HUES6 (cell line): Measurements from ENCODE around the gene PEAK1.

ENCODE experiments used
- H3K27ac ChIP-seq: 2 replicates; pipeline ENCODE4 v1.7.0; 2013; ENCODE audit warnings: low read depth, mild to moderate bottlenecking, low read length, inconsistent platforms
- H3K27me3 ChIP-seq: 2 replicates; pipeline ENCODE4 v1.6.1; 2013; ENCODE audit warnings: low read length; ENCODE audit not compliant: control insufficient read depth, insufficient read depth
- H3K36me3 ChIP-seq: 2 replicates; pipeline ENCODE4 v1.6.1; 2013; ENCODE audit warnings: low read length; ENCODE audit not compliant: control insufficient read depth, insufficient read depth
- H3K4me1 ChIP-seq: 2 replicates; pipeline ENCODE4 v1.6.1; 2013; ENCODE audit warnings: low read length; ENCODE audit not compliant: control insufficient read depth, insufficient read depth
- H3K4me3 ChIP-seq: 2 replicates; pipeline ENCODE4 v1.5.1; 2013; ENCODE audit warnings: low read depth, low read length
- H3K9ac ChIP-seq: one replicate; pipeline ENCODE4 v1.6.1; 2013; ENCODE audit warnings: mild to moderate bottlenecking, low read length
- H3K9me3 ChIP-seq: 2 replicates; pipeline ENCODE4 v1.6.1; 2013; ENCODE audit warnings: low read depth, low read length; ENCODE audit not compliant: control insufficient read depth, insufficient read depth

Gene PEAK1

GRCh38 chr15:77354063-77354462 is 65.8 kb downstream of the PEAK1 start:
- no peak overlapping the region for H3K27ac ChIP-seq
- H3K9me3 ChIP-seq = no peaks in the 10 kb centered on the region
- peaks cover 13% of the 10 kb centered on the region; the same call in 1 of the 2 replicates for H3K4me1 ChIP-seq
- H3K9ac ChIP-seq = no peak overlapping the region
- no peak overlapping the region for H3K4me3 ChIP-seq
- no peaks in the 10 kb centered on the region for H3K36me3 ChIP-seq
- H3K27me3 ChIP-seq = no peaks in the 10 kb centered on the region

GRCh38 chr15:77352887-77353286 is 67.0 kb downstream of the PEAK1 start:
- H3K4me1 ChIP-seq = peaks cover 13% of the 10 kb centered on the region; the same call in 1 of the 2 replicates
- H3K36me3 ChIP-seq = no peaks in the 10 kb centered on the region
- no peak overlapping the region for H3K4me3 ChIP-seq
- H3K9me3 ChIP-seq = no peaks in the 10 kb centered on the region
- H3K27ac ChIP-seq = no peak overlapping the region
- no peaks in the 10 kb centered on the region for H3K27me3 ChIP-seq
- H3K9ac ChIP-seq = no peak overlapping the region

- H3K9me3 ChIP-seq = no peaks in the 10 kb centered on the region
- no peaks in the 10 kb centered on the region for H3K36me3 ChIP-seq
Observed at GRCh38 chr15:77350792-77351191, 69.1 kb downstream of the PEAK1 start.

GRCh38 chr15:77349666-77350065 is 70.2 kb downstream of the PEAK1 start:
- Histone ChIP-seq H3K9ac (no peak overlapping the region), H3K36me3 (no peaks in the 10 kb centered on the region), H3K9me3 (no peaks in the 10 kb centered on the region), H3K27me3 (no peaks in the 10 kb centered on the region), H3K4me1 (peaks cover 13% of the 10 kb centered on the region; the same call in 1 of the 2 replicates), H3K4me3 (no peak overlapping the region), H3K27ac (no peak overlapping the region)

More at GRCh38 chr15:77350792-77351191, 69.1 kb downstream of the PEAK1 start:
- H3K4me3 ChIP-seq = no peak overlapping the region
- no peak overlapping the region for H3K9ac ChIP-seq
- no peaks in the 10 kb centered on the region for H3K27me3 ChIP-seq
- H3K27ac ChIP-seq = no peak overlapping the region
- peaks cover 13% of the 10 kb centered on the region; the same call in 1 of the 2 replicates for H3K4me1 ChIP-seq

- Histone ChIP-seq H3K9ac (no peak overlapping the region), H3K4me1 (peaks cover 13% of the 10 kb centered on the region; the same call in 1 of the 2 replicates), H3K9me3 (no peaks in the 10 kb centered on the region), H3K4me3 (no peak overlapping the region), H3K36me3 (no peaks in the 10 kb centered on the region), H3K27ac (no peak overlapping the region), H3K27me3 (no peaks in the 10 kb centered on the region)
Observed at GRCh38 chr15:77348511-77348910, 71.4 kb downstream of the PEAK1 start.

- H3K9me3 ChIP-seq = no peaks in the 10 kb centered on the region
- no peak overlapping the region for H3K4me3 ChIP-seq
- H3K9ac ChIP-seq = no peak overlapping the region
- H3K27ac ChIP-seq = no peak overlapping the region
- peaks cover 13% of the 10 kb centered on the region; the same call in 1 of the 2 replicates for H3K4me1 ChIP-seq
- H3K36me3 ChIP-seq = no peaks in the 10 kb centered on the region
- no peaks in the 10 kb centered on the region for H3K27me3 ChIP-seq
Observed at GRCh38 chr15:77347197-77347596, 72.7 kb downstream of the PEAK1 start.

- Histone ChIP-seq H3K36me3 (no peaks in the 10 kb centered on the region), H3K4me3 (no peak overlapping the region), H3K9me3 (peaks cover 3% of the 10 kb centered on the region), H3K9ac (no peak overlapping the region), H3K27ac (no peak overlapping the region), H3K27me3 (no peaks in the 10 kb centered on the region), H3K4me1 (peaks cover 11% of the 10 kb centered on the region; the same call in 1 of the 2 replicates)
Observed at GRCh38 chr15:77346245-77347036, 73.5 kb downstream of the PEAK1 start.

- no peaks in the 10 kb centered on the region for H3K27me3 ChIP-seq
- H3K9ac ChIP-seq = no peak overlapping the region
- no peaks in the 10 kb centered on the region for H3K36me3 ChIP-seq
- no peak overlapping the region for H3K4me3 ChIP-seq
- peaks cover 4% of the 10 kb centered on the region for H3K9me3 ChIP-seq
- no peak overlapping the region for H3K27ac ChIP-seq
- no peaks in the 10 kb centered on the region for H3K4me1 ChIP-seq
Observed at GRCh38 chr15:77342807-77343206, 77.1 kb downstream of the PEAK1 start.

GRCh38 chr15:77340245-77340644 is 79.7 kb downstream of the PEAK1 start:
- Histone ChIP-seq H3K9me3 (peaks cover 4% of the 10 kb centered on the region), H3K4me1 (no peaks in the 10 kb centered on the region), H3K27me3 (no peaks in the 10 kb centered on the region), H3K4me3 (no peak overlapping the region), H3K9ac (no peak overlapping the region), H3K27ac (no peak overlapping the region), H3K36me3 (no peaks in the 10 kb centered on the region)

GRCh38 chr15:77336006-77336405 is 83.9 kb downstream of the PEAK1 start:
- no peaks in the 10 kb centered on the region for H3K36me3 ChIP-seq
- no peak overlapping the region for H3K9ac ChIP-seq
- no peak overlapping the region for H3K4me3 ChIP-seq
- H3K27me3 ChIP-seq = no peaks in the 10 kb centered on the region
- no peaks in the 10 kb centered on the region for H3K4me1 ChIP-seq
- H3K27ac ChIP-seq = no peak overlapping the region
- no peaks in the 10 kb centered on the region for H3K9me3 ChIP-seq

- H3K27ac ChIP-seq = no peak overlapping the region
- peaks cover 4% of the 10 kb centered on the region; the same call in 1 of the 2 replicates for H3K4me1 ChIP-seq
- no peaks in the 10 kb centered on the region for H3K36me3 ChIP-seq
- H3K9ac ChIP-seq = no peak overlapping the region
- no peaks in the 10 kb centered on the region for H3K27me3 ChIP-seq
- H3K9me3 ChIP-seq = no peaks in the 10 kb centered on the region
- no peak overlapping the region for H3K4me3 ChIP-seq
Observed at GRCh38 chr15:77335298-77335697, 84.6 kb downstream of the PEAK1 start.
